Left renal pelvis (tissue), 4 donors: ENCODE measurements around the gene FOXD2. TPM values are rescaled to one million over a fixed set of nuclear protein-coding genes. Genes with fewer than 3 reads are reported as not detected.

Experiments used
- polyA plus RNA-seq, 4 donors: library from polyadenylated mRNA; unstranded; fragments of 120-200 nt; gene quantifications; one replicate each; pipeline ENCODE4 v1.2.1, GENCODE V29; 2013; ENCODE audit not compliant: insufficient read length in 4 of 4

The FOXD2 gene
- polyA plus RNA-seq, 4 donors: 5.4 to 12.9 (median 7.2) TPM

Other genes starting within 250 kb of the FOXD2 start
- gene PDZK1IP1, start 248.0 kb upstream of the FOXD2 start, polyA plus RNA-seq: 10 to 100 TPM in 3 of 4 donors, 1 to 10 TPM in 1; 1.6 to 39.6 (median 35.5) TPM
- 1 to 10 TPM; 3.8 to 6.2 (median 4.2) TPM for gene TAL1, start 205.8 kb upstream of the FOXD2 start, polyA plus RNA-seq
- 10 to 100 TPM in 1 of 4 donors, 1 to 10 TPM in 3; 6.5 to 10.3 (median 9.0) TPM for gene STIL, start 123.9 kb upstream of the FOXD2 start, polyA plus RNA-seq
- gene CMPK1, start 104.3 kb upstream of the FOXD2 start, polyA plus RNA-seq: 10 to 100 TPM; 68.5 to 86.0 (median 77.7) TPM
- gene FOXE3, start 21.8 kb upstream of the FOXD2 start, polyA plus RNA-seq: 1 to 10 TPM in 1 of 4 donors, under 1 TPM in 3; 0.12 to 1.1 (median 0.14) TPM